PC-3 (cell line): ENCODE measurements around the gene PPP2R3A.

Experiments
- EZH2 ChIP-seq: fragments of 300-600 bp; sonication (generic); IDR thresholded peaks from one replicate; pipeline ENCODE4 v1.6.1; 2017; ENCODE audit warnings: antibody characterized with exemption, mild to moderate bottlenecking, low read length; ENCODE audit not compliant: unreplicated experiment
- EZH2phosphoT487 ChIP-seq: fragments of 300-600 bp; sonication (generic); IDR thresholded peaks from 2 replicates; pipeline ENCODE4 v1.6.1; 2018; ENCODE audit warnings: mild to moderate bottlenecking, antibody characterized with exemption, low read length, borderline replicate concordance
- TF ChIP-seq, protein P1 (sequence below): fragments of 300-600 bp; sonication (generic); conservative IDR thresholded peaks from 2 replicates; pipeline ENCODE4 v1.5.1; 2017; ENCODE audit warnings: antibody characterized with exemption, low read depth, mild to moderate bottlenecking, low read length

GRCh38 chr3:136022529-136023263 lies 57.2 kb downstream of the PPP2R3A start:
- TF ChIP-seq, protein P1, sequence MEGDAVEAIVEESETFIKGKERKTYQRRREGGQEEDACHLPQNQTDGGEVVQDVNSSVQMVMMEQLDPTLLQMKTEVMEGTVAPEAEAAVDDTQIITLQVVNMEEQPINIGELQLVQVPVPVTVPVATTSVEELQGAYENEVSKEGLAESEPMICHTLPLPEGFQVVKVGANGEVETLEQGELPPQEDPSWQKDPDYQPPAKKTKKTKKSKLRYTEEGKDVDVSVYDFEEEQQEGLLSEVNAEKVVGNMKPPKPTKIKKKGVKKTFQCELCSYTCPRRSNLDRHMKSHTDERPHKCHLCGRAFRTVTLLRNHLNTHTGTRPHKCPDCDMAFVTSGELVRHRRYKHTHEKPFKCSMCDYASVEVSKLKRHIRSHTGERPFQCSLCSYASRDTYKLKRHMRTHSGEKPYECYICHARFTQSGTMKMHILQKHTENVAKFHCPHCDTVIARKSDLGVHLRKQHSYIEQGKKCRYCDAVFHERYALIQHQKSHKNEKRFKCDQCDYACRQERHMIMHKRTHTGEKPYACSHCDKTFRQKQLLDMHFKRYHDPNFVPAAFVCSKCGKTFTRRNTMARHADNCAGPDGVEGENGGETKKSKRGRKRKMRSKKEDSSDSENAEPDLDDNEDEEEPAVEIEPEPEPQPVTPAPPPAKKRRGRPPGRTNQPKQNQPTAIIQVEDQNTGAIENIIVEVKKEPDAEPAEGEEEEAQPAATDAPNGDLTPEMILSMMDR: no peak
- TF ChIP-seq EZH2phosphoT487 (no peak), EZH2 (no peak)
